Stimulated activated CD8-positive, alpha-beta memory T cell treated with anti-CD3 and anti-CD28 coated beads, Interleukin-4, amount 100 ng/mL, for 1 hour (primary cell): ENCODE results near the gene DDR2.
"Not testable (repeated sequence)": the region's sequence is repeated elsewhere in the genome, so short reads cannot be mapped to it uniquely, and the experiment has no call there.

Source experiments
- DNase-seq, 2 donors: peaks; one replicate each; pipeline ENCODE4 v3.0.0-alpha.2; 2020; ENCODE audit warnings: low read depth in 2 of 2, low spot score in 1 of 2

The DDR2 gene

GRCh38 chr1:162632217-162632666 lies at the start of gene DDR2:
Gene DDR2, plus strand, starts transcription at chr1:162632464. Its CDS starts 86,600 bp downstream, at chr1:162719064.
- no peak for DNase-seq

GRCh38 chr1:162582901-162583300 lies 49.4 kb upstream of the DDR2 start:
- not testable (repeated sequence) for DNase-seq

GRCh38 chr1:162585101-162585500 lies 47.2 kb upstream of the DDR2 start:
- not testable (repeated sequence) for DNase-seq

- DNase-seq = no peak
Measured at GRCh38 chr1:162587347-162587746, 44.9 kb upstream of the DDR2 start.

GRCh38 chr1:162587761-162588260 lies 44.5 kb upstream of the DDR2 start:
- DNase-seq = no peak

GRCh38 chr1:162590101-162590500 lies 42.2 kb upstream of the DDR2 start:
- no peak for DNase-seq

GRCh38 chr1:162590686-162591085 lies 41.6 kb upstream of the DDR2 start:
- no peak for DNase-seq

GRCh38 chr1:162596514-162597170 lies 35.6 kb upstream of the DDR2 start:
- no peak for DNase-seq

- no peak for DNase-seq
Measured at GRCh38 chr1:162599451-162599850, 32.8 kb upstream of the DDR2 start.

GRCh38 chr1:162603117-162603516 lies 29.1 kb upstream of the DDR2 start:
- not testable (repeated sequence) for DNase-seq

- no peak for DNase-seq
Measured at GRCh38 chr1:162605225-162605927, 26.9 kb upstream of the DDR2 start.

GRCh38 chr1:162609306-162609705 lies 23.0 kb upstream of the DDR2 start:
- no peak for DNase-seq

GRCh38 chr1:162612606-162613400 lies 19.5 kb upstream of the DDR2 start:
- no peak for DNase-seq

GRCh38 chr1:162616848-162617247 lies 15.4 kb upstream of the DDR2 start:
- no peak for DNase-seq

GRCh38 chr1:162617513-162617912 lies 14.8 kb upstream of the DDR2 start:
- no peak for DNase-seq

- DNase-seq = no peak
Measured at GRCh38 chr1:162619076-162619475, 13.2 kb upstream of the DDR2 start.

- no peak for DNase-seq
Measured at GRCh38 chr1:162621256-162621655, 11.0 kb upstream of the DDR2 start.

GRCh38 chr1:162625679-162626078 lies 6.6 kb upstream of the DDR2 start:
- DNase-seq = no peak

- DNase-seq = no peak
Measured at GRCh38 chr1:162626094-162626493, 6.2 kb upstream of the DDR2 start.

GRCh38 chr1:162626761-162627160 lies 5.5 kb upstream of the DDR2 start:
- DNase-seq = no peak

- DNase-seq = no peak
Measured at GRCh38 chr1:162627662-162628296, 4.5 kb upstream of the DDR2 start.
